K562 (cell line): ENCODE data around the gene FAM98C. TPM values are rescaled to one million over a fixed set of nuclear protein-coding genes. Genes with fewer than 3 reads are reported as not detected.

Experiments used
- ARID4B ChIP-seq: sonication (generic); formaldehyde crosslinking; IDR thresholded peaks from 2 replicates; pipeline ENCODE4 v1.8.0; 2022; ENCODE audit warnings: mild to moderate bottlenecking, missing genetic modification reagents
- FOXP1 ChIP-seq: sonication (generic); formaldehyde crosslinking; IDR thresholded peaks from 2 replicates; pipeline ENCODE4 v1.8.0; 2022; ENCODE audit warnings: mild to moderate bottlenecking, missing genetic modification reagents
- HEY1 ChIP-seq: fragments of 250-450 bp; sonication (Bioruptor Pico); IDR thresholded peaks from 2 replicates; pipeline ENCODE4 v1.5.0; 2020; ENCODE audit warnings: mild to moderate bottlenecking, moderate library complexity, borderline replicate concordance
- HNRNPLL ChIP-seq: fragments of 200-400 bp; formaldehyde crosslinking; IDR thresholded peaks from 2 replicates; pipeline ENCODE4 v1.6.1; 2017; ENCODE audit warnings: low read length, low read depth, mild to moderate bottlenecking; ENCODE audit not compliant: poor library complexity, severe bottlenecking
- L3MBTL2 ChIP-seq: fragments of 450-650 bp; IDR thresholded peaks from 2 replicates; pipeline ENCODE4 v1.6.1; 2016; ENCODE audit warnings: mild to moderate bottlenecking, moderate library complexity
- NR2F6 ChIP-seq: fragments of 450-650 bp; formaldehyde crosslinking; IDR thresholded peaks from 2 replicates; pipeline ENCODE4 v1.4.0; 2020; ENCODE audit warnings: mild to moderate bottlenecking
- PRPF4 ChIP-seq: fragments of 200-400 bp; formaldehyde crosslinking; IDR thresholded peaks from one replicate; pipeline ENCODE4 v1.6.1; 2017; ENCODE audit warnings: low read length, low read depth, mild to moderate bottlenecking; ENCODE audit not compliant: insufficient read depth, poor library complexity, severe bottlenecking
- RERE ChIP-seq: sonication (generic); formaldehyde crosslinking; IDR thresholded peaks from 2 replicates; pipeline ENCODE4 v1.8.0; 2023; ENCODE audit warnings: missing genetic modification reagents, mild to moderate bottlenecking, borderline replicate concordance
- TRIM25 ChIP-seq: fragments of 450-650 bp; IDR thresholded peaks from 2 replicates; pipeline ENCODE4 v1.7.0; 2016; ENCODE audit warnings: borderline replicate concordance
- ZFP30 ChIP-seq: fragments of 250-450 bp; sonication (Bioruptor Pico); IDR thresholded peaks from 2 replicates; pipeline ENCODE4 v1.8.0; 2022; ENCODE audit warnings: moderate library complexity, mild to moderate bottlenecking, inconsistent platforms, borderline replicate concordance
- ZNF668 ChIP-seq: fragments of 250-450 bp; sonication (Bioruptor Pico); IDR thresholded peaks from 2 replicates; pipeline ENCODE4 v1.8.0; 2022; ENCODE audit warnings: mild to moderate bottlenecking, inconsistent platforms
- polyA plus RNA-seq, 8 experiments: library from polyadenylated mRNA; depleted of rRNA in 4 of 8; stranded (reverse) in 5 of 8; unstranded in 3 of 8; fragments of >200 nt; fragmentation: Nextera tagmentation in 2 of 8; fragmentation: Illumina TruSeq in 1 of 8; extraction: Ambion mirVana in 2 of 8; extraction: Trizol in 1 of 8; gene quantifications; 2 replicates each; pipeline versions ENCODE4 v1.2.1 to v1.2.3, GENCODE V29; 2011 to 2014; ENCODE audit warnings: inconsistent platforms in 1 of 8, missing spikeins in 1 of 8
- total RNA-seq, 7 experiments: library from RNA; depleted of rRNA in 6 of 7; stranded (reverse); fragments of >200 nt in 6 of 7; fragmentation: Illumina TruSeq in 2 of 7; extraction: Trizol in 2 of 7; gene quantifications; 2 replicates each; pipeline versions ENCODE4 v1.2.1 to v1.2.3, GENCODE V29; 2011 to 2021; ENCODE audit warnings: low replicate concordance in 1 of 7

FAM98C gene
- total and polyA plus RNA-seq, 9 of the 15 experiments (the other 6 are each of a cell fraction or from before 2014, with no cell fraction given), result 1.7 to 43.8 (median 13.7) TPM

GRCh38 chr19:38374332-38375097 is 28.4 kb upstream of the FAM98C start, which contains the start of gene PSMD8 (continued):
- TF ChIP-seq TRIM25, result no peak
- peak; percentile 88 for TF ChIP-seq ARID4B (CRISPR knock-in tag)
- no peak for TF ChIP-seq ZFP30 (CRISPR knock-in tag)
- peak; percentile 62; the same call in 1 of the 2 replicates for TF ChIP-seq FOXP1
- no peak; the same call in 1 of the 2 replicates for TF ChIP-seq RERE (CRISPR knock-in tag)
- TF ChIP-seq NR2F6 (CRISPR knock-in tag), result no peak
- no peak for TF ChIP-seq ZNF668 (CRISPR knock-in tag)
- no peak for TF ChIP-seq HEY1 (CRISPR knock-in tag)
- peak; percentile 95 for TF ChIP-seq HNRNPLL
- TF ChIP-seq PRPF4, result no peak
- TF ChIP-seq L3MBTL2, result peak; percentile 55
